Neural cell (in vitro differentiated cells): Measurements from ENCODE around the gene TECPR2. TPM values are rescaled to one million over a fixed set of nuclear protein-coding genes. Genes with fewer than 3 reads are reported as not detected.
"Not testable (repeated sequence)": the region's sequence is repeated elsewhere in the genome, so short reads cannot be mapped to it uniquely, and the experiment has no call there.

Experiments
- H2AFZ ChIP-seq: fragments of 200-600, 300-800 bp; sonication (generic), shearing (Covaris generic); 2 replicates; pipeline ENCODE4 v1.6.0; 2014; ENCODE audit warnings: low read depth, mild to moderate bottlenecking, antibody characterized with exemption, low read length, moderate library complexity
- H3F3A ChIP-seq: fragments of 200-600 bp; shearing (Covaris generic); 2 replicates; pipeline ENCODE4 v1.6.1; 2016; ENCODE audit warnings: mild to moderate bottlenecking, moderate library complexity, mixed read lengths, antibody characterized with exemption, low read length; ENCODE audit not compliant: insufficient read depth, poor library complexity, severe bottlenecking
- H3K27ac ChIP-seq: fragments of 200-600, 300-800 bp; sonication (generic), shearing (Covaris generic); 2 replicates; pipeline ENCODE4 v1.5.1; 2014; ENCODE audit warnings: mild to moderate bottlenecking, low read length, moderate library complexity
- H3K27me3 ChIP-seq: fragments of 300-800, 200-600 bp; sonication (generic), shearing (Covaris generic); 2 replicates; pipeline ENCODE4 v1.6.0; 2014; ENCODE audit warnings: mild to moderate bottlenecking, low read depth, low read length, moderate library complexity; ENCODE audit not compliant: insufficient read depth
- H3K36me3 ChIP-seq: fragments of 300-800, 200-600 bp; sonication (generic), shearing (Covaris generic); 2 replicates; pipeline ENCODE4 v1.5.1; 2014; ENCODE audit warnings: mild to moderate bottlenecking, antibody characterized with exemption, low read length, moderate library complexity; ENCODE audit not compliant: insufficient read depth
- H3K4me2 ChIP-seq: fragments of 300-800, 200-600 bp; sonication (generic), shearing (Covaris generic); 2 replicates; pipeline ENCODE4 v1.6.0; 2014; ENCODE audit warnings: mild to moderate bottlenecking, low read length
- H3K4me3 ChIP-seq: fragments of 300-800, 200-600 bp; sonication (generic), shearing (Covaris generic); 2 replicates; pipeline ENCODE4 v1.5.1; 2014; ENCODE audit warnings: mild to moderate bottlenecking, low read length, moderate library complexity
- H3K79me2 ChIP-seq: fragments of 200-600 bp; shearing (Covaris generic); replicated peaks from 2 replicates; pipeline ENCODE4 v1.6.0; 2014; ENCODE audit warnings: mild to moderate bottlenecking, low read length, moderate library complexity; ENCODE audit not compliant: insufficient read depth
- H3K9ac ChIP-seq: fragments of 300-800, 200-600 bp; sonication (generic), shearing (Covaris generic); 2 replicates; pipeline ENCODE4 v1.6.1; 2016; ENCODE audit warnings: mild to moderate bottlenecking, low read length, mixed read lengths
- H3K9me2 ChIP-seq: fragments of 200-600 bp; shearing (Covaris generic); 2 replicates; pipeline ENCODE4 v1.6.1; 2016; ENCODE audit warnings: mild to moderate bottlenecking, low read length, mixed read lengths; ENCODE audit not compliant: insufficient read depth
- H3K9me3 ChIP-seq: fragments of 200-600, 300-800 bp; sonication (generic), shearing (Covaris generic); 2 replicates; pipeline ENCODE4 v1.6.1; 2016; ENCODE audit warnings: mild to moderate bottlenecking, mixed run types, low read length, moderate library complexity, mixed read lengths
- H4K20me1 ChIP-seq: fragments of 200-600 bp; shearing (Covaris generic); 2 replicates; pipeline ENCODE4 v1.6.1; 2016; ENCODE audit warnings: mild to moderate bottlenecking, mixed run types; ENCODE audit not compliant: insufficient read depth
- CTCF ChIP-seq: fragments of 450-650 bp; IDR thresholded peaks from 2 replicates; pipeline ENCODE4 v1.5.1; 2014; ENCODE audit warnings: antibody characterized with exemption, mild to moderate bottlenecking, moderate library complexity; ENCODE audit not compliant: poor library complexity, severe bottlenecking
- EP300 ChIP-seq: fragments of 450-650 bp; conservative IDR thresholded peaks from 2 replicates; pipeline ENCODE4 v1.6.1; 2014; ENCODE audit warnings: antibody characterized with exemption, mild to moderate bottlenecking, moderate library complexity; ENCODE audit not compliant: poor library complexity, severe bottlenecking
- EZH2 ChIP-seq: fragments of 200-600, 300-800 bp; shearing (Covaris generic), sonication (generic); IDR thresholded peaks from 2 replicates; pipeline ENCODE4 v1.6.1; 2014; ENCODE audit warnings: antibody characterized with exemption, low read length, borderline replicate concordance, mild to moderate bottlenecking; ENCODE audit not compliant: insufficient read depth, poor library complexity, severe bottlenecking
- MXI1 ChIP-seq: fragments of 450-650 bp; conservative IDR thresholded peaks from 2 replicates; pipeline ENCODE4 v1.6.1; 2014; ENCODE audit warnings: antibody characterized with exemption, mild to moderate bottlenecking; ENCODE audit not compliant: poor library complexity, severe bottlenecking
- POLR2AphosphoS5 ChIP-seq: IDR thresholded peaks from 2 replicates; pipeline ENCODE4 v1.6.1; 2012
- RAD21 ChIP-seq: fragments of 450-650 bp; conservative IDR thresholded peaks from 2 replicates; pipeline ENCODE4 v1.6.1; 2014; ENCODE audit warnings: antibody characterized with exemption, mild to moderate bottlenecking, moderate library complexity
- REST ChIP-seq: IDR thresholded peaks from 2 replicates; pipeline ENCODE4 v1.6.1; 2012; ENCODE audit warnings: borderline replicate concordance
- SMC3 ChIP-seq: fragments of 450-650 bp; conservative IDR thresholded peaks from 2 replicates; pipeline ENCODE4 v1.6.1; 2014; ENCODE audit warnings: antibody characterized with exemption, mild to moderate bottlenecking, moderate library complexity; ENCODE audit not compliant: poor library complexity
- TAF1 ChIP-seq: IDR thresholded peaks from 2 replicates; pipeline ENCODE4 v1.6.1; 2012; ENCODE audit warnings: low read depth
- polyA plus RNA-seq: library from polyadenylated mRNA; depleted of rRNA; stranded (reverse); fragments of >200 nt; gene quantifications from 2 replicates; pipeline ENCODE4 v1.2.3, GENCODE V29; 2014
- small RNA-seq, 3 experiments: library from RNA; depleted of rRNA; stranded (forward); fragments of <200 nt; gene quantifications; one replicate each; pipeline ENCODE3, GENCODE V24; 2012

The TECPR2 gene
- polyA plus RNA-seq, 1 donor from 2014 or later: 7.0 TPM

- Histone ChIP-seq H2AFZ (no peak overlapping the region), H3F3A (no peaks in the 10 kb centered on the region), H3K79me2 (no peaks in the 10 kb centered on the region), H4K20me1 (no peaks in the 10 kb centered on the region), H3K9me2 (no peaks in the 10 kb centered on the region), H3K9ac (no peak overlapping the region), H3K9me3 (no peaks in the 10 kb centered on the region), H3K27me3 (peaks cover 18% of the 10 kb centered on the region), H3K27ac (no peak overlapping the region), H3K4me2 (no peak overlapping the region), H3K36me3 (no peaks in the 10 kb centered on the region), H3K4me3 (no peak overlapping the region)
- TF ChIP-seq MXI1 (no peak), SMC3 (no peak), REST (no peak), EZH2 (no peak), EP300 (no peak), RAD21 (no peak), CTCF (no peak), TAF1 (no peak), POLR2AphosphoS5 (no peak)
Observed at GRCh38 chr14:102548616-102549240, 186.0 kb downstream of the TECPR2 start.

GRCh38 chr14:102550927-102551401, 188.2 kb downstream of the TECPR2 start:
- H4K20me1 ChIP-seq, H2AFZ ChIP-seq: not testable (repeated sequence)

More at GRCh38 chr14:102550927-102551401, 188.2 kb downstream of the TECPR2 start:
- not testable (repeated sequence) for H3K27ac ChIP-seq, H3K4me2 ChIP-seq, H3K9ac ChIP-seq, H3K9me2 ChIP-seq, H3K9me3 ChIP-seq, H3K36me3 ChIP-seq, H3K79me2 ChIP-seq, H3K4me3 ChIP-seq, H3F3A ChIP-seq
- H3K27me3 ChIP-seq: peaks cover 13% of the 10 kb centered on the region

Small RNAs within 50 kb of the gene (small RNA-seq; reads per million reads assigned to genes)
- gene MIR4309: 0 reads per million in 3 experiments

Other genes starting within 250 kb of the TECPR2 start
- gene WDR20, start 223.0 kb upstream of the TECPR2 start, polyA plus RNA-seq: 26.3 and 28.6 TPM in 2 replicates
- gene MOK, start 57.8 kb upstream of the TECPR2 start, polyA plus RNA-seq: 63.6 and 89.8 TPM in 2 replicates
- gene ZNF839, start 43.2 kb upstream of the TECPR2 start, polyA plus RNA-seq: 13.3 and 15.3 TPM in 2 replicates
- 23.1 and 31.6 TPM in 2 replicates for gene CINP, start 51 bp upstream of the TECPR2 start, polyA plus RNA-seq
- gene ANKRD9, start 146.8 kb downstream of the TECPR2 start, polyA plus RNA-seq: 1.5 and 2.0 TPM in 2 replicates
- 7.4 and 10.4 TPM in 2 replicates for gene RCOR1, start 229.7 kb downstream of the TECPR2 start, polyA plus RNA-seq